Measurements from ENCODE around the gene HSD17B2.

The HSD17B2 gene

DNA sequence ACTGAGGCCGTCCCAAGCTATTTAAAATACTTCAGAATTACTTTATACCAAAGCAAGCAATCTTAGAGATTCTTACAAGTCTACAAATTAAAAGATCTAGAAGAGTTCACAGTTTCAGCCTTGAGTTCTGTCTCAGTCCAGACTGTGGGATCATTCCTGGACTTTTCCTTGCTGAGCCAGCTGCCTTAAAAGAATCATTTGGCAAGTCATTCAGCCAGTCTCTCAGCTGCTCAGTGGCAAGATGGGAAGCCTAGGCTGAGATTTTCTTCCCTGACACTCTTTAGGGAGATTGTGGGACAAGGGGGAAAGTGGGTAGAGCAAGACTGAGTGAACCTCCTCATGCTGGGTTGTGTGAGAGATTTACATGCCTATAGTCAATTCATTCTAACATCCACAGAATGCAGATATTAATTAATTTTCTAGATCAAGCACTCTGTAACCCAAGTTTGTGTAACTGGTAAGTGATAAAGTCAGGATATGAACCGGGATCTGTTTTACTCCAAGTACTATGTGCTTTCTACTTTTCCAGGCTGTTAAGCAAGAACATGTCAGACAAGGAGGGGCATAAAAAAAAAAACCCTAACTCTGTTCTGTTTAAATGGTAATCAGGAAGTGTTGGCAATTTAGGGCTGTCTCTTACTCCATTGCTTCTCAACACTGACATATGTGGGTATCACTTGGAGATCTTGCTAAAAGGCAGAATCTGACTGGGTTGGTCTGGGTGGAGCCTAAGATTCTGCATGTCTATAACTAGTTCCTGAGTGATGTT lies 50.1 kb downstream of the HSD17B2 start:
- TF ChIP-seq, protein P1, sequence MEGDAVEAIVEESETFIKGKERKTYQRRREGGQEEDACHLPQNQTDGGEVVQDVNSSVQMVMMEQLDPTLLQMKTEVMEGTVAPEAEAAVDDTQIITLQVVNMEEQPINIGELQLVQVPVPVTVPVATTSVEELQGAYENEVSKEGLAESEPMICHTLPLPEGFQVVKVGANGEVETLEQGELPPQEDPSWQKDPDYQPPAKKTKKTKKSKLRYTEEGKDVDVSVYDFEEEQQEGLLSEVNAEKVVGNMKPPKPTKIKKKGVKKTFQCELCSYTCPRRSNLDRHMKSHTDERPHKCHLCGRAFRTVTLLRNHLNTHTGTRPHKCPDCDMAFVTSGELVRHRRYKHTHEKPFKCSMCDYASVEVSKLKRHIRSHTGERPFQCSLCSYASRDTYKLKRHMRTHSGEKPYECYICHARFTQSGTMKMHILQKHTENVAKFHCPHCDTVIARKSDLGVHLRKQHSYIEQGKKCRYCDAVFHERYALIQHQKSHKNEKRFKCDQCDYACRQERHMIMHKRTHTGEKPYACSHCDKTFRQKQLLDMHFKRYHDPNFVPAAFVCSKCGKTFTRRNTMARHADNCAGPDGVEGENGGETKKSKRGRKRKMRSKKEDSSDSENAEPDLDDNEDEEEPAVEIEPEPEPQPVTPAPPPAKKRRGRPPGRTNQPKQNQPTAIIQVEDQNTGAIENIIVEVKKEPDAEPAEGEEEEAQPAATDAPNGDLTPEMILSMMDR (IDR thresholded peaks at IDR 0.05; ENCODE audit: control extremely low read depth, extremely low read depth, low read depth, missing control alignments), result no peak
- DNase-seq (ENCODE audit: extremely low spot score), result no peak
- ChIA-PET CTCF (interaction anchor here (1.6 kb wide), 1 partner anchor 16 kb away, joined by 4 read pairs; no protein-coding TSS in a partner anchor), POLR2A (no interaction called here)

DNA sequence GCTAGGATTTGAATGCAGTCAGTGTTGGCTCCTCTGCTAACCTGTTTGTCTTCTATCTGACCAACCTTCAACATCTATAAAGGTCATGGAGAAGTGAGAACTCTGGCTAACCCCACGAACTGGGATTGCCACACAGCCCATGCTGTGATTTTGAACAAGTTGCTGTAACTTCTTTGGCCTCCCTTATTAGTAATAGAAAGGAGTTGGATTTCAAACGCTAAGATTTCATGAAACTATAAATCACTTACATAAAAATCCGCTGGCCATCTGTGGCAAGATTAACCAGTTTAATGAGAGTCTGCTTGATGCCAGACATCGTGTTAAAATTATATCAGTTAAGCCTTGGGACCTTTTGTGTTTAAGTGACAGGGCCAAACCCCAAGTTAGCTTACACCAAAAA lies 53.4 kb downstream of the HSD17B2 start:
- POLR2A ChIA-PET, result no interaction called here
- TF ChIP-seq, protein P1 (IDR thresholded peaks at IDR 0.05; ENCODE audit: control extremely low read depth, extremely low read depth, low read depth, missing control alignments), result no peak
- CTCF ChIA-PET, result no interaction called here
- DNase-seq (ENCODE audit: extremely low spot score), result no peak

DNA sequence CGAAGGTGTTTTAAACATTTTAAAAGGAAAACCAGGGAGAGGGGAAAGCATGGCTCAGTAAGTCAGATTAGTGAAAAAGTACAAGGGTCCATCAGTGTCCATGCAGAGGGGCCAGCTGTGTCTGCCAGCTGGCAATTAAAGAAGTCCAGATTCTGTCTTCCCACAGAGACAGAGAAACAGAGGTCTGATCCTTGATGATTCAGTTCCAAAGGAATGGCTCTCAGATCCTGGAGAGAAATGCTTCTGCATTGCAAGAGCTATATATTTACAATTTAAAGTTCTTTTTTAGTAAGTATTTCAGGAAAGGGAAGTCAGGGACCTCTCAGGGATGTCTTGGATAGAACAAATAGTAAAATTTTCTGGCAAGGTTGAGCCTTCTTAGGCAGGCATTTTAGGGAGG lies 56.2 kb downstream of the HSD17B2 start:
- TF ChIP-seq, protein P1 (IDR thresholded peaks at IDR 0.05; ENCODE audit: control extremely low read depth, extremely low read depth, low read depth, missing control alignments), result no peak
- DNase-seq (ENCODE audit: extremely low spot score), result no peak
- ChIA-PET CTCF (no interaction called here), POLR2A (no interaction called here)

DNA sequence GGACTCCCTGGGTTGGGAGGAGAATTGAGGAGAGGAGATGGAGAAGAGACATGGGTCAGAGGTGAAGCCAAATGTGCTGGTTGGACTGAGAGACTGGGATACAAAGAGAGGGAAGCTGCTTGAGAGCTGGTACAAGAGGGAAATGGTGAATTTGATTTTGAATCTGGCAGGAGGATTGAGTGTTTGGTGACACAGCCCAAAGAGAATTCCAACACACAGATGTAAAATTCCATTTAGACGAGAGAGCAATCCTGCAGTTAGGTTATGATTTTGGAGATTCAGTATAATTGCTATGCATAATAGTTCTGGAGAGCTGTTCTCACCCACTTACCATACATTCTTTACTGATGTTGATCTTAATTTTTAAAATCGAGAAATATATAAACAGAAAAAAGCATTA lies 57.7 kb downstream of the HSD17B2 start:
- DNase-seq (ENCODE audit: extremely low spot score), result no peak
- TF ChIP-seq, protein P1 (IDR thresholded peaks at IDR 0.05; ENCODE audit: control extremely low read depth, extremely low read depth, low read depth, missing control alignments), result no peak
- ChIA-PET CTCF (no interaction called here), POLR2A (no interaction called here)

DNA sequence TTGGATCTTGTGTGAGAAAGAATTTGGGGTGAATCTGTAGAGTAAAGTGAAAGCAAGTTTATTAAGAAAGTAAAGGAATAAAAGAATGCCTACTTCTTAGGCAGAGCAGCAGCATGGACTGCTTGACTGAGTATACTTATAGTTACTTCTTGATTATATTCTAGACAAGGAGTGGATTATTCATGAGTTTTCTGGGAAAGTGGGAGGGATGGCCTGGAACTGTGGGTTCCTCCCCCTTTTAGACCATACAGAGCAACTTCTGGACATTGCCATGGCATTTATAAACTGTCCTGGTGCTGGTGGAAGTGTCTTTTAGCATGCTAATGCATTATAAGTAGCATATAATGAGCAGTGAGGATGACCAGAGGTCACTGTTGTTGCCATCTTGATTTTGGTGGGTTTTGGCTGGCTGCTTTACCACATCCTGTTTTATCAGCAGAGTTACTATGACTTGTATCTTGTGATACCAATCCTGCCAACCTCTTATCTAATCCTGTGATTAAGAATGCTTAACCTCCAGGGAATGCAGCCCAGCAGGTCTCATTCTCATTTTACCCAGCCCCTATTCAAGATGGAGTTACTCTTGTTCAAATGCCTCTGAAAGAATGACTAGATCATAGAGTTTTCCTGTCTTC lies 58.7 kb downstream of the HSD17B2 start:
- TF ChIP-seq, protein P1 (IDR thresholded peaks at IDR 0.05; ENCODE audit: control extremely low read depth, extremely low read depth, low read depth, missing control alignments), result no peak
- no peak for DNase-seq (ENCODE audit: extremely low spot score)
- POLR2A ChIA-PET, result no interaction called here
- CTCF ChIA-PET, result interaction anchor here (2.2 kb wide), 1 partner anchor 11 kb away, joined by 8 read pairs; no protein-coding TSS in a partner anchor

DNA sequence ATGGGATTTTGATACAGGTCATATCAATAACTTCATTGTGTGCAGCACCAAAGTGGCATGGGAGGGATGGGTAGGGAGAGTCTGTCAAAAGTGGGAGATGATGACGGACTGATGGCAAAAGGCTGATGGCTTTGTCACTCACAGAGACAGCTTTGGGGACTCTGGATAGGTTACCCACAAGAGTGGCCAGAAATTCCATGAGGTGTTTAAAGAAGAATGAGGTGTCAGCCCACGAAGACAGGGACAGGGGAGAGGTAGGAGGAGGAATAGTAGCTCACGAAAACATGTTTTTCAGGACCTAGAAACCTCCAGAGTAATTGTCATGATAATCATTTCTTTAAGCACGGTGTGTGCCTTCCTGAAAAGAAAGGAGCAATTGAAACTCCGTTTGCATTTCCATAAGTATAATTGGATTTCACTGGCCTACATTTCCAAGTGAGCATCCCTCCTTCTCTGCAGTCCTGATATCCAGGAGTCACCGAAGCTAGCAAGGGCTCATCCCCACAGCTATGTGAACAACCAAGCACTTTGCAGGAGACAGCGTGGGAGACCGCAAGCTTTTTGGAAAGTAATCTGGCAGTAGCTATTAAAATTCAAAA lies 60.0 kb downstream of the HSD17B2 start:
- ChIA-PET CTCF (interaction anchor here (2.2 kb wide), 1 partner anchor 13 kb away, joined by 8 read pairs; no protein-coding TSS in a partner anchor), POLR2A (no interaction called here)
- no peak for DNase-seq (ENCODE audit: extremely low spot score)
- TF ChIP-seq, protein P1 (IDR thresholded peaks at IDR 0.05; ENCODE audit: control extremely low read depth, extremely low read depth, low read depth, missing control alignments), result no peak
